ENCODE measurements around the gene FRMD4A. TPM values are rescaled to one million over a fixed set of nuclear protein-coding genes. Genes with fewer than 3 reads are reported as not detected.

FRMD4A gene
- total RNA-seq, 5 donors from 2014 or later (not counting 1 experiment from before 2014, with no cell fraction given): 1.3 to 1.8 (median 1.4) TPM

GRCh38 chr10:14360961-14361360, 30.2 kb upstream of the FRMD4A start:
- CTCF ChIA-PET: no interaction called here
- ATAC-seq (replicated peaks in 1 of 4): no peak
- WGBS (ENCODE audit: insufficient coverage): 100% methylated on average over 1 of the region's 1 CpG

DNA sequence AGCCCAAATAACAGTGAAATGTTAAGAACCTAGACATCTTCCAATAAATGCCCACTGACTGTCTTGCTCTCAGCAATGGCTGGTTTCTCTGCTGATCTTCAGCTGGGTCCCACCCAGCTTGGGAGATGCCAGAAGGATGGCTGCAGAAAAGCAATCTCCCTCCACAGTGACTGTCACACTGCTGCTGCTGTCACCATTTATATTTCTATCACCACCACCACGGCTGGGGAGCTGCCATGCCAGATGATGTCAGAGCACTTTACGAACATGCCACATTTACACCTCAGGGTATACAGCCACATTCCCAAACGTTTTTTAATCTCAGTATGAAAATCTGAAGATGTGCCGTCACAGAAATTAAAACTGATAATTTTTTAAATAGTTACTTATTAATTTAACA, 29.8 kb upstream of the FRMD4A start:
- no peaks in the 10 kb centered on the region for H3K36me3 Mint-ChIP-seq
- H3K4me1 Mint-ChIP-seq: no peaks in the 10 kb centered on the region
- Histone ChIP-seq H3K36me3 (ENCODE audit: control insufficient read depth in 2 of 2, extremely low read depth in 1 of 2, insufficient read depth in 1 of 2, low read length in 1 of 2) (no peaks in the 10 kb centered on the region), H3K27me3 (replicated peaks in 1 of 2; ENCODE audit: control insufficient read depth in 2 of 2, extremely low read depth in 1 of 2, insufficient read depth in 2 of 2, low read length in 1 of 2) (peaks cover 0 to 25% of the 10 kb centered on the region in 2 experiments), H3K9me3 (no peaks in the 10 kb centered on the region), H3K27ac (ENCODE audit: low read length) (no peak overlapping the region), H3K4me1 (ENCODE audit: control insufficient read depth in 1 of 2, extremely low read depth in 1 of 2, insufficient read depth in 2 of 2, low read length in 2 of 2) (no peaks in the 10 kb centered on the region), H3K4me3 (ENCODE audit: control insufficient read depth in 1 of 2, extremely low read depth in 1 of 2, low read length in 1 of 2) (no peak overlapping the region)
- no peak for ATAC-seq (replicated peaks in 1 of 4)
- ChIA-PET CTCF (no interaction called here), POLR2A (no interaction called here)
- H3K27ac Mint-ChIP-seq: no peak overlapping the region
- no peak overlapping the region for H3K4me3 Mint-ChIP-seq
- DNase-seq: no peak
- no CpG with 5 or more reads among the region's 4 CpGs for WGBS (ENCODE audit: insufficient coverage)
- peaks cover 3% of the 10 kb centered on the region in 2 donors for H3K27me3 Mint-ChIP-seq
- no peaks in the 10 kb centered on the region for H3K9me3 Mint-ChIP-seq

More at GRCh38 chr10:14360961-14361360, 30.2 kb upstream of the FRMD4A start:
- Mint-ChIP-seq H3K27me3 (peaks cover 3% of the 10 kb centered on the region in 2 donors), H3K27ac (no peak overlapping the region), H3K9me3 (no peaks in the 10 kb centered on the region), H3K36me3 (no peaks in the 10 kb centered on the region), H3K4me1 (no peaks in the 10 kb centered on the region), H3K4me3 (no peak overlapping the region)
- POLR2A ChIA-PET: no interaction called here
- Histone ChIP-seq H3K36me3 (ENCODE audit: control insufficient read depth in 2 of 2, extremely low read depth in 1 of 2, insufficient read depth in 1 of 2, low read length in 1 of 2) (no peaks in the 10 kb centered on the region), H3K27me3 (replicated peaks in 1 of 2; ENCODE audit: control insufficient read depth in 2 of 2, extremely low read depth in 1 of 2, insufficient read depth in 2 of 2, low read length in 1 of 2) (peaks cover 0 to 22% of the 10 kb centered on the region in 2 experiments), H3K27ac (ENCODE audit: low read length) (no peak overlapping the region), H3K4me3 (ENCODE audit: control insufficient read depth in 1 of 2, extremely low read depth in 1 of 2, low read length in 1 of 2) (no peak overlapping the region), H3K4me1 (ENCODE audit: control insufficient read depth in 1 of 2, extremely low read depth in 1 of 2, insufficient read depth in 2 of 2, low read length in 2 of 2) (no peaks in the 10 kb centered on the region), H3K9me3 (no peaks in the 10 kb centered on the region)
- no peak for DNase-seq

DNA sequence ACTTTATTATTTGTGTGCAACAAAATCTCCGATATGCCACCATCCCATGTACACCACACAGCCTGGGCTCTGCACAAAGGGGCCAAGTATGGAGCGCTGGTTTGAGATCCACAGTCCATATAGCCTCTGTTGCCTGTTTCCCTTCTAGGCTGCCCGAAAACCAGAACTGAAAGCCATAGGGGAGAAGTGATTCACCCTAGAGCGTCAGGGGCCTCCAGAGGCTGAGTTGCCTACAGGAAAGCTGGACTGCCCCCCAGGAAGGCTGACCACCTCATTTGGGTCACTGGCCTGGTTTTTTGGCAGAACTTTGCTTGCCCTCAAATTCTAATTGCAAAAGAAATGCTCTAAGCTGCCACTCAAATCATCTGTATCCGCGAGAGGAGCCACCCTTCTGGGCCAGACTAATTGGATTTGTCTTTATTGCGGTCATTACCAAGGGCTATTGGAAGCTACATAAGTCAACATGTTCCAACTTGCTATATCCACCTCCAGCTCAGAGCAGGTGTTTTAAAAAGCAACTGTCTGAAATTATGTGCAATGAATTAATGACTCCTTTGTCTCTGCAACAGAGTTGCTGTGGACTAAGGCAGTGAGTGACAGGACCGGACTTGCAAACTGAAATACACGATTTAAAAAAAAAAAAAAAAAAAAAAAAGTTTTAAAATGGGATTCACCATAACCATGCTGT, 28.3 kb upstream of the FRMD4A start:
- no peak overlapping the region for H3K27ac Mint-ChIP-seq
- H3K4me3 Mint-ChIP-seq: no peak overlapping the region
- Histone ChIP-seq H3K4me3 (ENCODE audit: control insufficient read depth in 1 of 2, extremely low read depth in 1 of 2, low read length in 1 of 2) (no peak overlapping the region), H3K36me3 (ENCODE audit: control insufficient read depth in 2 of 2, extremely low read depth in 1 of 2, insufficient read depth in 1 of 2, low read length in 1 of 2) (no peaks in the 10 kb centered on the region), H3K4me1 (ENCODE audit: control insufficient read depth in 1 of 2, extremely low read depth in 1 of 2, insufficient read depth in 2 of 2, low read length in 2 of 2) (no peaks in the 10 kb centered on the region), H3K27me3 (replicated peaks in 1 of 2; ENCODE audit: control insufficient read depth in 2 of 2, extremely low read depth in 1 of 2, insufficient read depth in 2 of 2, low read length in 1 of 2) (peaks cover 0 to 20% of the 10 kb centered on the region in 2 experiments), H3K27ac (ENCODE audit: low read length) (no peak overlapping the region), H3K9me3 (no peaks in the 10 kb centered on the region)
- no peaks in the 10 kb centered on the region for H3K36me3 Mint-ChIP-seq
- WGBS (ENCODE audit: insufficient coverage): 75% methylated on average over 4 of the region's 9 CpGs
- DNase-seq (no peak), ATAC-seq (replicated peaks in 1 of 4) (no peak)
- no peaks in the 10 kb centered on the region for H3K9me3 Mint-ChIP-seq
- H3K4me1 Mint-ChIP-seq: no peaks in the 10 kb centered on the region
- CTCF ChIA-PET: interaction anchor here (0.6 to 0.7 kb wide), 3 partner anchors 40 to 744 kb away, joined by 3 to 10 read pairs (median 5); no protein-coding TSS in a partner anchor
- POLR2A ChIA-PET: no interaction called here
- H3K27me3 Mint-ChIP-seq: peaks cover 0 to 12% of the 10 kb centered on the region in 2 donors

- Histone ChIP-seq H3K4me3 (ENCODE audit: control insufficient read depth in 1 of 2, extremely low read depth in 1 of 2, low read length in 1 of 2) (no peak overlapping the region), H3K27ac (ENCODE audit: low read length) (no peak overlapping the region), H3K27me3 (replicated peaks in 1 of 2; ENCODE audit: control insufficient read depth in 2 of 2, extremely low read depth in 1 of 2, insufficient read depth in 2 of 2, low read length in 1 of 2) (peaks cover 0 to 11% of the 10 kb centered on the region in 2 experiments), H3K9me3 (no peaks in the 10 kb centered on the region), H3K4me1 (ENCODE audit: control insufficient read depth in 1 of 2, extremely low read depth in 1 of 2, insufficient read depth in 2 of 2, low read length in 2 of 2) (no peaks in the 10 kb centered on the region), H3K36me3 (ENCODE audit: control insufficient read depth in 2 of 2, extremely low read depth in 1 of 2, insufficient read depth in 1 of 2, low read length in 1 of 2) (no peaks in the 10 kb centered on the region)
- ATAC-seq (replicated peaks in 1 of 4): no peak
- no peaks in the 10 kb centered on the region for H3K36me3 Mint-ChIP-seq
- ChIA-PET POLR2A (no interaction called here), CTCF (no interaction called here)
- H3K4me3 Mint-ChIP-seq: no peak overlapping the region
- H3K9me3 Mint-ChIP-seq: no peaks in the 10 kb centered on the region
- DNase-seq: no peak
- no peak overlapping the region for H3K27ac Mint-ChIP-seq
- H3K4me1 Mint-ChIP-seq: no peaks in the 10 kb centered on the region
- 94% methylated on average over 2 of the region's 3 CpGs for WGBS (ENCODE audit: insufficient coverage)
- peaks cover 1 to 9% of the 10 kb centered on the region in 2 donors for H3K27me3 Mint-ChIP-seq
These were observed 26.2 kb upstream of the FRMD4A start for GRCh38 chr10:14356921-14357320.

- 92% methylated on average over 3 of the region's 3 CpGs for WGBS (ENCODE audit: insufficient coverage)
- H3K4me1 ChIP-seq (ENCODE audit: control insufficient read depth in 1 of 2, extremely low read depth in 1 of 2, insufficient read depth in 2 of 2, low read length in 2 of 2): no peaks in the 10 kb centered on the region
- Mint-ChIP-seq H3K27me3 (peaks cover 1 to 9% of the 10 kb centered on the region in 2 donors), H3K36me3 (no peaks in the 10 kb centered on the region), H3K27ac (no peak overlapping the region), H3K4me1 (no peaks in the 10 kb centered on the region), H3K9me3 (no peaks in the 10 kb centered on the region), H3K4me3 (no peak overlapping the region)
- no peak overlapping the region for H3K27ac ChIP-seq (ENCODE audit: low read length)
- H3K4me3 ChIP-seq (ENCODE audit: control insufficient read depth in 1 of 2, extremely low read depth in 1 of 2, low read length in 1 of 2): no peak overlapping the region
- no peaks in the 10 kb centered on the region for H3K36me3 ChIP-seq (ENCODE audit: control insufficient read depth in 2 of 2, extremely low read depth in 1 of 2, insufficient read depth in 1 of 2, low read length in 1 of 2)
- H3K9me3 ChIP-seq: no peaks in the 10 kb centered on the region
- CTCF ChIA-PET: no interaction called here
- ATAC-seq (replicated peaks in 1 of 4) (no peak), DNase-seq (no peak)
- POLR2A ChIA-PET: interaction anchor here in 1 of 2 donors (0.6 kb wide), 1 partner anchor 581 kb away, joined by 3 read pairs; no protein-coding TSS in a partner anchor
- H3K27me3 ChIP-seq (replicated peaks in 1 of 2; ENCODE audit: control insufficient read depth in 2 of 2, extremely low read depth in 1 of 2, insufficient read depth in 2 of 2, low read length in 1 of 2): peaks cover 0 to 11% of the 10 kb centered on the region in 2 experiments
These were observed 25.0 kb upstream of the FRMD4A start for GRCh38 chr10:14355750-14356149.

GRCh38 chr10:14353291-14353913, 22.7 kb upstream of the FRMD4A start:
- 83% methylated on average over 1 of the region's 1 CpG for WGBS (ENCODE audit: insufficient coverage)
- Histone ChIP-seq H3K27ac (ENCODE audit: low read length) (no peak overlapping the region), H3K27me3 (replicated peaks in 1 of 2; ENCODE audit: control insufficient read depth in 2 of 2, extremely low read depth in 1 of 2, insufficient read depth in 2 of 2, low read length in 1 of 2) (peaks cover 0 to 14% of the 10 kb centered on the region in 2 experiments), H3K4me3 (ENCODE audit: control insufficient read depth in 1 of 2, extremely low read depth in 1 of 2, low read length in 1 of 2) (no peak overlapping the region), H3K9me3 (no peaks in the 10 kb centered on the region), H3K36me3 (ENCODE audit: control insufficient read depth in 2 of 2, extremely low read depth in 1 of 2, insufficient read depth in 1 of 2, low read length in 1 of 2) (no peaks in the 10 kb centered on the region), H3K4me1 (ENCODE audit: control insufficient read depth in 1 of 2, extremely low read depth in 1 of 2, insufficient read depth in 2 of 2, low read length in 2 of 2) (no peaks in the 10 kb centered on the region)
- H3K36me3 Mint-ChIP-seq: no peaks in the 10 kb centered on the region
- CTCF ChIA-PET: interaction anchor here in 1 of 2 donors (1.2 kb wide), 1 partner anchor 27 kb away, joined by 3 read pairs; no protein-coding TSS in a partner anchor
- POLR2A ChIA-PET: no interaction called here
- peaks cover 5 to 9% of the 10 kb centered on the region in 2 donors for H3K27me3 Mint-ChIP-seq
- H3K27ac Mint-ChIP-seq: no peak overlapping the region
- ATAC-seq (replicated peaks in 1 of 4) (no peak), DNase-seq (no peak)
- no peaks in the 10 kb centered on the region for H3K4me1 Mint-ChIP-seq
- no peaks in the 10 kb centered on the region for H3K9me3 Mint-ChIP-seq
- no peak overlapping the region for H3K4me3 Mint-ChIP-seq
